ENCODE measurements around the gene ARMCX5. TPM values are rescaled to one million over a fixed set of nuclear protein-coding genes. Genes with fewer than 3 reads are reported as not detected.

ARMCX5 gene
- 18.1 and 19.2 TPM in 2 replicates for total RNA-seq (2013; cell fraction: nucleolus; rRNA removed)
- total RNA-seq (2014; rRNA removed) (10.3 and 11.9 TPM in 2 replicates), total RNA-seq (2014; rRNA removed; fragmentation: Illumina TruSeq; extraction: Trizol) (11.9 and 12.3 TPM in 2 replicates), total RNA-seq (2021) (6.5 and 7.8 TPM in 2 replicates), polyA plus RNA-seq (2011; rRNA removed) (10.9 and 13.4 TPM in 2 replicates), polyA plus RNA-seq (2014; fragmentation: Illumina TruSeq; extraction: Trizol) (12.5 and 13.7 TPM in 2 replicates), polyA plus RNA-seq (2014; fragmentation: Nextera tagmentation; extraction: Ambion mirVana) (1 to 10 TPM; 9.3 to 9.5 TPM), polyA plus RNA-seq (2014; rRNA removed) (9.2 and 11.9 TPM in 2 replicates), polyA plus RNA-seq (2016; fragmentation: Nextera tagmentation; extraction: Ambion mirVana) (1 to 10 TPM; 6.8 to 8.2 TPM), polyA minus RNA-seq (2011; rRNA and poly(A)+ RNA removed) (14.4 and 18.2 TPM in 2 replicates), Bru-seq, nascent RNA (percentile 81 among the genes with signal in this experiment), BruChase-seq, experiment 1, labeled RNA remaining after a 6-hour chase (percentile 68 among the genes with signal in this experiment), BruChase-seq, experiment 2, labeled RNA remaining after a 2-hour chase (percentile 83 among the genes with signal in this experiment)
- 6.8 TPM for polyA plus RNA-seq (2011; ENCODE audit: low read depth)
- polyA plus RNA-seq (2011; cell fraction: cytosol; rRNA removed), result 7.9 and 8.6 TPM in 2 replicates
- 9.1 and 10.3 TPM in 2 replicates for polyA plus RNA-seq (2011; cell fraction: nucleus; rRNA removed)
- polyA plus RNA-seq (2012), result 7.8 and 11.3 TPM in 2 replicates
- polyA minus RNA-seq (2011; cell fraction: cytosol; rRNA and poly(A)+ RNA removed), result 3.3 and 7.7 TPM in 2 replicates
- 7.4 and 12.3 TPM in 2 replicates for polyA minus RNA-seq (2011; cell fraction: nucleus; rRNA and poly(A)+ RNA removed)
- long read RNA-seq, experiment 1, transcript ARMCX5-205 (3 exons, 822 nt), result major isoform, 5 of 6 reads
- long read RNA-seq, experiment 1, partial matches to known transcripts, result 1 of 6 reads
- long read RNA-seq, experiment 1, other reads (novel, unspliced or antisense), result 0 of 6 reads
- long read RNA-seq, experiment 2, full-length matches to known transcripts, result 21 of 44 reads
- long read RNA-seq, experiment 2, partial matches to known transcripts, result 9 of 44 reads
- long read RNA-seq, experiment 2, other reads (novel, unspliced or antisense), result 14 of 44 reads

DNA sequence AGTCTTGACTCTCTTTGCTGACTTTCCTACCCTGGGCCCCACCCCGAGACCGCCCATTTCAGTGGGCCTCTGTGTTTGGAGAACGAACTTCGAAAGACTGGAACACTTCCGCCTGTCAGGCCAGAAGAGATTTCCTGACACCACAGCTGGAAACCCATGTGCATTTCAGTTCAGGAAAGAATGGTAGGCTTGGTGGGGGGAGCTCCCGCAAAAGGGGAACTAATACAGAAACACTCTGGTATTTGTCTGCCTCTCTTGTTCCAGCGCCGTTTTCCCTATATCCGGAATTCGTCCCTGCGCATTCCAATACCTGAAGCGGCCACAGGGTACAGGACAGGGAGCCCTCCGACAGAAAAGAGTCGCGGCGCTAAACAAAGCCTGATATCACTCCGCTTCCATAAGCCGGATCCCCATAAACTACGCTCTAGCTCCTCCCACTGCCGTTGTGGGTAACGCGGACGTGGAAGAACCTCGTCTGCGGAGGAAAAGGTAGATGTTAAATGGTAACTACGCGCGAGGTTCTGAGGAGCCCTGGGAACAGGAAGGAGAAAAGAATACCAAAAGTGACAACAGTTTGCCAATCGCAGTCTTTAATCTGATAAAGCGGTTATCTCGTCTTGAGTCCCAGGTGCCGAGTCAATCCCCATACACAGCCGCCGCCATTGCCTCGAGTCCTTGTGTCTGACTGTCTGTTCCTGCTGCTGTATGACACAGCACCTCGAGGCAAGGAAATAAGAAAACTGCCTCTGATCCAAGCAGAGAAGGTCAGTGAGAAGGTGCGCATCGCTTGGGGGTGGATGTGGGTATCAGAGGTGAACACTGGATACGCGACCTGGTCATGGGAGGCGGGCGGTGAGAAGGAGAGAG is at the start of gene ARMCX5:
Gene ARMCX5, plus strand, starts transcription at position 432 of the 867 bp plus-strand sequence. CDS start 2,627 bp downstream, outside the sequence.
- intact Hi-C loops (cut with micrococcal nuclease; ENCODE audit: unreplicated experiment), result no loop called here
- 28% methylated on average over 42 of the region's 42 CpGs for WGBS (ENCODE audit: insufficient coverage, insufficient replicate concordance, low lambda C conversion rate, missing lambda C conversion rate)
- ATAC-seq (peak; percentile 88), FAIRE-seq (peak; percentile 72), DNase-seq (ENCODE audit: low read depth, low spot score) (peak; percentile 48)
- Histone ChIP-seq H4K20me1 (ENCODE audit: control insufficient read depth, insufficient read depth) (no peaks in the 10 kb centered on the region), H3K4me2 (ENCODE audit: control insufficient read depth, insufficient read depth) (peak within 1 kb of the TSS; percentile 69), H2AFZ (ENCODE audit: control insufficient read depth, low read depth, low read length) (peak within 1 kb of the TSS; percentile 88), H3K27me3 (replicated peaks in 1 of 2; ENCODE audit: control insufficient read depth in 2 of 2, insufficient read depth in 2 of 2, low read length in 1 of 2) (no peaks in the 10 kb centered on the region), H3K4me1 (ENCODE audit: control insufficient read depth, insufficient read depth, low read length) (no peaks in the 10 kb centered on the region), H3K27ac (ENCODE audit: control insufficient read depth, insufficient read depth) (peak within 1 kb of the TSS; percentile 61), H3K36me3 (ENCODE audit: control insufficient read depth in 2 of 2, insufficient read depth in 2 of 2, low read length in 1 of 2) (no peaks in the 10 kb centered on the region), H3K4me3 (peak within 1 kb of the TSS; percentile 64), H3K9ac (ENCODE audit: control insufficient read depth, insufficient read depth, low read length) (peak within 1 kb of the TSS; percentile 74), H3K79me2 (ENCODE audit: control insufficient read depth, insufficient read depth, low read length) (peaks cover 2% of the 10 kb centered on the region), H3K9me3 (replicated peaks; ENCODE audit: control insufficient read depth, insufficient read depth, low read length) (no peaks in the 10 kb centered on the region)
- ChIA-PET POLR2A (no interaction called here), SMC1A (ENCODE audit: uncharacterized antibody, unreplicated experiment) (interaction anchor here (1.0 to 1.5 kb wide), 2 partner anchors 11 to 71 kb away, joined by 3 to 6 read pairs; no protein-coding TSS in a partner anchor), RAD21 (ENCODE audit: unreplicated experiment) (interaction anchor here (0.6 to 1.4 kb wide), 4 partner anchors 11 to 1181 kb away, joined by 3 to 5 read pairs (median 3); no protein-coding TSS in a partner anchor), CTCF (interaction anchor here (0.9 kb wide), 1 partner anchor 261 kb away, joined by 3 read pairs; no protein-coding TSS in a partner anchor)
- in situ Hi-C loops (cut with MboI), result no loop called here
- BruUV-seq (replicated peaks), result no TSS peak
- TF ChIP-seq SREBF2 (IDR thresholded peaks at IDR 0.05; ENCODE audit: low read length) (no peak), CREM (IDR thresholded peaks at IDR 0.05; ENCODE audit: low read depth) (peak; percentile 20; the same call in 1 of the 2 replicates), FOS (IDR thresholded peaks at IDR 0.05; ENCODE audit: borderline replicate concordance, extremely low read depth, insufficient read length) (no peak), CHD4 (IDR thresholded peaks at IDR 0.05) (no peak), HCFC1 (IDR thresholded peaks at IDR 0.05; ENCODE audit: low read length) (no peak; the same call in 1 of the 2 replicates), RBBP5 (conservative IDR thresholded peaks at IDR 0.05) (no peak), GATAD2B (conservative IDR thresholded peaks at IDR 0.05; ENCODE audit: low read depth) (peak; percentile 57), MTA2 (IDR thresholded peaks at IDR 0.05; ENCODE audit: low read depth) (no peak), KDM1A (IDR thresholded peaks at IDR 0.05; ENCODE audit: borderline replicate concordance) (no peak)
- TF ChIP-seq, protein P1, sequence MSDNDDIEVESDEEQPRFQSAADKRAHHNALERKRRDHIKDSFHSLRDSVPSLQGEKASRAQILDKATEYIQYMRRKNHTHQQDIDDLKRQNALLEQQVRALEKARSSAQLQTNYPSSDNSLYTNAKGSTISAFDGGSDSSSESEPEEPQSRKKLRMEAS (IDR thresholded peaks at IDR 0.05; ENCODE audit: low read depth, low read length), result no peak
- TF ChIP-seq, protein P2, sequence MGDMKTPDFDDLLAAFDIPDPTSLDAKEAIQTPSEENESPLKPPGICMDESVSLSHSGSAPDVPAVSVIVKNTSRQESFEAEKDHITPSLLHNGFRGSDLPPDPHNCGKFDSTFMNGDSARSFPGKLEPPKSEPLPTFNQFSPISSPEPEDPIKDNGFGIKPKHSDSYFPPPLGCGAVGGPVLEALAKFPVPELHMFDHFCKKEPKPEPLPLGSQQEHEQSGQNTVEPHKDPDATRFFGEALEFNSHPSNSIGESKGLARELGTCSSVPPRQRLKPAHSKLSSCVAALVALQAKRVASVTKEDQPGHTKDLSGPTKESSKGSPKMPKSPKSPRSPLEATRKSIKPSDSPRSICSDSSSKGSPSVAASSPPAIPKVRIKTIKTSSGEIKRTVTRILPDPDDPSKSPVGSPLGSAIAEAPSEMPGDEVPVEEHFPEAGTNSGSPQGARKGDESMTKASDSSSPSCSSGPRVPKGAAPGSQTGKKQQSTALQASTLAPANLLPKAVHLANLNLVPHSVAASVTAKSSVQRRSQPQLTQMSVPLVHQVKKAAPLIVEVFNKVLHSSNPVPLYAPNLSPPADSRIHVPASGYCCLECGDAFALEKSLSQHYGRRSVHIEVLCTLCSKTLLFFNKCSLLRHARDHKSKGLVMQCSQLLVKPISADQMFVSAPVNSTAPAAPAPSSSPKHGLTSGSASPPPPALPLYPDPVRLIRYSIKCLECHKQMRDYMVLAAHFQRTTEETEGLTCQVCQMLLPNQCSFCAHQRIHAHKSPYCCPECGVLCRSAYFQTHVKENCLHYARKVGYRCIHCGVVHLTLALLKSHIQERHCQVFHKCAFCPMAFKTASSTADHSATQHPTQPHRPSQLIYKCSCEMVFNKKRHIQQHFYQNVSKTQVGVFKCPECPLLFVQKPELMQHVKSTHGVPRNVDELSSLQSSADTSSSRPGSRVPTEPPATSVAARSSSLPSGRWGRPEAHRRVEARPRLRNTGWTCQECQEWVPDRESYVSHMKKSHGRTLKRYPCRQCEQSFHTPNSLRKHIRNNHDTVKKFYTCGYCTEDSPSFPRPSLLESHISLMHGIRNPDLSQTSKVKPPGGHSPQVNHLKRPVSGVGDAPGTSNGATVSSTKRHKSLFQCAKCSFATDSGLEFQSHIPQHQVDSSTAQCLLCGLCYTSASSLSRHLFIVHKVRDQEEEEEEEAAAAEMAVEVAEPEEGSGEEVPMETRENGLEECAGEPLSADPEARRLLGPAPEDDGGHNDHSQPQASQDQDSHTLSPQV (IDR thresholded peaks at IDR 0.05), result no peak
- TF ChIP-seq, protein P3, sequence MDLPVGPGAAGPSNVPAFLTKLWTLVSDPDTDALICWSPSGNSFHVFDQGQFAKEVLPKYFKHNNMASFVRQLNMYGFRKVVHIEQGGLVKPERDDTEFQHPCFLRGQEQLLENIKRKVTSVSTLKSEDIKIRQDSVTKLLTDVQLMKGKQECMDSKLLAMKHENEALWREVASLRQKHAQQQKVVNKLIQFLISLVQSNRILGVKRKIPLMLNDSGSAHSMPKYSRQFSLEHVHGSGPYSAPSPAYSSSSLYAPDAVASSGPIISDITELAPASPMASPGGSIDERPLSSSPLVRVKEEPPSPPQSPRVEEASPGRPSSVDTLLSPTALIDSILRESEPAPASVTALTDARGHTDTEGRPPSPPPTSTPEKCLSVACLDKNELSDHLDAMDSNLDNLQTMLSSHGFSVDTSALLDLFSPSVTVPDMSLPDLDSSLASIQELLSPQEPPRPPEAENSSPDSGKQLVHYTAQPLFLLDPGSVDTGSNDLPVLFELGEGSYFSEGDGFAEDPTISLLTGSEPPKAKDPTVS (IDR thresholded peaks at IDR 0.05; ENCODE audit: low read depth, low read length), result no peak

Measured in GM12878 (cell line).